ENCODE results near the gene ALK. TPM values are rescaled to one million over a fixed set of nuclear protein-coding genes. Genes with fewer than 3 reads are reported as not detected.

ALK gene
- total RNA-seq, 2 donors from 2014 or later = under 0.01 to 0.26 TPM

DNA sequence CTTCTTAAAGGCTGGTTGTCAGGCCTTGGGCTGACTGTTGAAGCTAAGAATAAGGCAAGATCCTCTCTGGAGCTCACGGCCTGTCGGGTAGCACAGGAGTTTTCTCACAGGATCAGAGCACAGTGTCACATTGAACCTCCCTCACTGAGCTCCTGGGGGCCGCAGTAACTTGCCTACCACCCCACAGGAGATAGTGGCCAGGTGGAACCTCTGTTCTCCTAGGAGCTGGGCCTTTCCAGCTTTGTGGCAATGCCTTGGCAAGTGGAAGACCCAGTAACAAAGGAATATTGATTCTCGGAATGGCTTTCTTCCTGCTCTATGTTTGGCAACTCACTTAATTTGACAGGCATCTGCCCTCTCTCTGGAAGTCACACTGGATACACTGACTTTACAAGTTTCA, 1.2 kb upstream of the ALK start:
- TF ChIP-seq, protein P1, sequence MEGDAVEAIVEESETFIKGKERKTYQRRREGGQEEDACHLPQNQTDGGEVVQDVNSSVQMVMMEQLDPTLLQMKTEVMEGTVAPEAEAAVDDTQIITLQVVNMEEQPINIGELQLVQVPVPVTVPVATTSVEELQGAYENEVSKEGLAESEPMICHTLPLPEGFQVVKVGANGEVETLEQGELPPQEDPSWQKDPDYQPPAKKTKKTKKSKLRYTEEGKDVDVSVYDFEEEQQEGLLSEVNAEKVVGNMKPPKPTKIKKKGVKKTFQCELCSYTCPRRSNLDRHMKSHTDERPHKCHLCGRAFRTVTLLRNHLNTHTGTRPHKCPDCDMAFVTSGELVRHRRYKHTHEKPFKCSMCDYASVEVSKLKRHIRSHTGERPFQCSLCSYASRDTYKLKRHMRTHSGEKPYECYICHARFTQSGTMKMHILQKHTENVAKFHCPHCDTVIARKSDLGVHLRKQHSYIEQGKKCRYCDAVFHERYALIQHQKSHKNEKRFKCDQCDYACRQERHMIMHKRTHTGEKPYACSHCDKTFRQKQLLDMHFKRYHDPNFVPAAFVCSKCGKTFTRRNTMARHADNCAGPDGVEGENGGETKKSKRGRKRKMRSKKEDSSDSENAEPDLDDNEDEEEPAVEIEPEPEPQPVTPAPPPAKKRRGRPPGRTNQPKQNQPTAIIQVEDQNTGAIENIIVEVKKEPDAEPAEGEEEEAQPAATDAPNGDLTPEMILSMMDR (IDR thresholded peaks at IDR 0.05) = no peak
- no peak for TF ChIP-seq POLR2A (IDR thresholded peaks at IDR 0.05)
- WGBS, 2 donors = 41 to 49% methylated on average over 4 of the region's 4 CpGs
- H3K4me1 ChIP-seq = peaks cover 23% of the 10 kb centered on the region
- ATAC-seq = no peak
- DNase-seq = no peak
- H3K27ac ChIP-seq = no peak overlapping the region
- no peaks in the 10 kb centered on the region for H3K36me3 ChIP-seq (replicated peaks in 1 of 2; ENCODE audit: insufficient read depth in 1 of 2, low read depth in 2 of 2)
- no peak overlapping the region for H3K4me3 ChIP-seq
- no peaks in the 10 kb centered on the region for H3K9me3 ChIP-seq
- H3K27me3 ChIP-seq = peaks cover 0 to 14% of the 10 kb centered on the region in 2 donors
- intact Hi-C loops (cut with DNase I) = no loop called here

DNA sequence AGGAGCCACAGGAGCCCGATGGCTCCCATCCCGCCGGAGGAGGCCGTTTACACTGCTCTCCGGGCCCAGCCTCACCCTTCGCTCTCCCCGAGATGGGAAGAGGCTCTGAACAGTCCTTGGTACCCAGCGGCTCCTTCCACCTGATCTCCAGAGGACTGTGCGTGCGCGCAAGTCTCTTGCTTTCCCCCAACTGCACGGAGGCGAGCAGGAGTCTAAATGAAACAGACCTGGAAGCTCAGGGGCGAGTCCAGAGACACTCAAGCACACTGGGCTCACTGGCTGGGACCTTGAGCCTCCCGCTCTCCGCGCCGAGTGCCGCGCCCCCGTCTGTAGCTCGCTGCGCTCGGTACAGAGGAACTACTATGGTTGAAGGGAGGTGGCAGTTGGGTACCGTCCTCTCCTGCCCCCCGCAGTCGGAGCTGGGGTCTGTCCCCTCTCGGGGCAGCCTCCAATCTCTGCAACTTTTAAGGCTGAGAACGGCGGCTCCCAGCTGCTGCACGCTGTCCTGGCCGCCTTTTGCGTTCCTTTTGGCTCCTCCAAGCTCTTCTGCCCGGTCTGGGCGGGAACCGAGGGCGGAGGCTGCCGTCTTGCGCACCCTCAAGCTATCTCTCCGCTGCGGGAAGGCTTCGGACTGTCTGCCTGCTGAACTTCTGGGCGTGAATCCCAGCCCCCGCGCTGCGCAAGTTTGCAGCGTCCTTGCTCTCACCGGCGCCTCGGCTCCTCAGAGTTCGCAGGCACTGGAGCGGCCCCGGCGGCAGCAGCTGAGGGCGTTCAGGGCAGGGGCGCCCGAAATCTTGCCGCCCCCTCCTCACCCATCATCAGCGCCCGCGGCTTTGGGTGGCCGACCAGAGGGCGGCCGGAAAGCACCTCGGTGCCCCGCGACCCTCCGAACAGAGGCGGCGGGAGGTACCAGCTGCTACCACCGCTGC, 491 bp downstream of the ALK start:
- no peak for TF ChIP-seq POLR2A (IDR thresholded peaks at IDR 0.05)
- TF ChIP-seq, protein P1 (IDR thresholded peaks at IDR 0.05) = no peak
- ATAC-seq (peak; percentile 2), DNase-seq (peak; percentile 3 to 20 (median 14))
- Histone ChIP-seq H3K27ac (no peak overlapping the region), H3K27me3 (peaks cover 0 to 14% of the 10 kb centered on the region in 2 donors), H3K4me3 (no peak overlapping the region), H3K9me3 (no peaks in the 10 kb centered on the region), H3K4me1 (peaks cover 23% of the 10 kb centered on the region), H3K36me3 (replicated peaks in 1 of 2; ENCODE audit: insufficient read depth in 1 of 2, low read depth in 2 of 2) (no peaks in the 10 kb centered on the region)
- 2 to 4% methylated on average over 16 to 68 of the region's 71 CpGs for WGBS, 2 donors
- intact Hi-C loops (cut with DNase I) = no loop called here

DNA sequence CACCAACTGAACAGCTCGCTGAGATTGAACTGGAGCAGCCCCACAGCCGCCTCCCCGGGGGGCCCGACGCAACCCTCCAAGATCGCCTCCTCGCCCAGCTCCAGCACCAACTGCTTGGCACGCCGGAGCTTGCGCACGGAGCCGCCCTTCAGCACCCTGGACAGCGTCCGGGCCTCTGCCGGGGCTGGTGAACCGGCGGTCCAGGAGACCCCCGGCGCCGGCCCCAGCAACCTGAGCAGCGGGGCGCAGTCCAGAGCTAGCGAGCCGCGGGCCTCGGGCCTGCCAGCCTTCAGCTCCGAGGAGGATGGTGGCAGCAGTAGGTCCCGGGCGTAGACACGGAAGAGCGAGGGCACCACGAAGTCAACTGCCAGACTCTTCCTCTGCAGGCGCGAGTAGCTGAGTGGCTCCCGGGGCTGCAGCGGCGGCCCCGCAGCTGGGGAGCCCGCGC, 1.2 kb downstream of the ALK start:
- DNase-seq = peak; percentile 51 to 75 (median 66)
- Histone ChIP-seq H3K27ac (no peak overlapping the region), H3K27me3 (peaks cover 0 to 14% of the 10 kb centered on the region in 2 donors), H3K36me3 (replicated peaks in 1 of 2; ENCODE audit: insufficient read depth in 1 of 2, low read depth in 2 of 2) (no peaks in the 10 kb centered on the region), H3K9me3 (no peaks in the 10 kb centered on the region), H3K4me1 (peaks cover 23% of the 10 kb centered on the region), H3K4me3 (no peak overlapping the region)
- TF ChIP-seq POLR2A (IDR thresholded peaks at IDR 0.05) = no peak
- TF ChIP-seq, protein P1 (IDR thresholded peaks at IDR 0.05) = no peak
- peak; percentile 49 for ATAC-seq
- WGBS, 2 donors = 0 to 2% methylated on average over 1 to 36 of the region's 40 CpGs
- intact Hi-C loops (cut with DNase I) = no loop called here

DNA sequence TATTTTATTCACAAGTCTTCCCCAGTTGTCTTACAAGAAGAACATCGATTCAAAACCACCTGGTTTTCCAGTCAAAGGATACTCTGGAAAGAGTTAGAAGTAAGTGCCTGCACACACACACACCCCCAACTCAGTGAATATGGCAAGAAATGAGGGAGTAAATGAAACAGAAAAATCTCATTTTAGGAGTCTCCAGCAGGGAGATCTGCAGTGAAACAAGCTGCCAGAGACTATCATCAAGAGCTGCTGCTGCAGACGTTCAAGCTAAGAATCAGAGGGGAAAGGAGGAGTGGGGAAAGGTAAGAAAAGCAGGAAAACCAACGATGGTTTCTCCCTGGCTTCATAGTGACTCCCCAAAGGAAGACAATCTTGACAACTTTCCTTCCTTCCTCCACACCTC, 2.4 kb downstream of the ALK start:
- Histone ChIP-seq H3K9me3 (no peaks in the 10 kb centered on the region), H3K36me3 (replicated peaks in 1 of 2; ENCODE audit: insufficient read depth in 1 of 2, low read depth in 2 of 2) (no peaks in the 10 kb centered on the region), H3K4me3 (no peak overlapping the region), H3K4me1 (peaks cover 23% of the 10 kb centered on the region), H3K27me3 (peaks cover 0 to 14% of the 10 kb centered on the region in 2 donors), H3K27ac (no peak overlapping the region)
- 49 to 51% methylated on average over 3 of the region's 3 CpGs for WGBS, 2 donors
- intact Hi-C loops (cut with DNase I) = no loop called here
- DNase-seq (no peak), ATAC-seq (no peak)
- TF ChIP-seq POLR2A (IDR thresholded peaks at IDR 0.05) = no peak
- TF ChIP-seq, protein P1 (IDR thresholded peaks at IDR 0.05) = no peak
